DND-41 (cell line): Measurements from ENCODE around the gene OSBPL5.
"Not testable (repeated sequence)": the region's sequence is repeated elsewhere in the genome, so short reads cannot be mapped to it uniquely, and the experiment has no call there.

Experiments used
- ATAC-seq: fragments of 200-7000 bp; cut with Tn5 transposase; 3 replicates; pipeline ENCODE4 v1.9.1; 2021; ENCODE audit warnings: low read depth; ENCODE audit not compliant: insufficient read depth
- DNase-seq: peaks from one replicate; pipeline ENCODE4 v3.0.0-alpha.2; 2020
- H2AFZ ChIP-seq: 2 replicates; pipeline ENCODE4 v1.6.0; 2012; ENCODE audit warnings: low read depth, low read length
- H3K27ac ChIP-seq: 2 replicates; pipeline ENCODE4 v1.5.1; 2012; ENCODE audit warnings: low read length, inconsistent platforms
- H3K27me3 ChIP-seq: fragments of 200-600 bp; sonication (generic); 2 replicates; pipeline ENCODE4 v1.6.0; 2012; ENCODE audit warnings: low read length, mild to moderate bottlenecking, inconsistent platforms; ENCODE audit not compliant: insufficient read depth, poor library complexity
- H3K36me3 ChIP-seq: 2 replicates; pipeline ENCODE4 v1.5.1; 2012; ENCODE audit warnings: low read length, inconsistent platforms; ENCODE audit not compliant: insufficient read depth
- H3K4me1 ChIP-seq: 2 replicates; pipeline ENCODE4 v1.5.1; 2012; ENCODE audit warnings: mild to moderate bottlenecking, low read length; ENCODE audit not compliant: insufficient read depth
- H3K4me2 ChIP-seq: 2 replicates; pipeline ENCODE4 v1.6.0; 2012; ENCODE audit warnings: mild to moderate bottlenecking, moderate library complexity, low read length, inconsistent platforms; ENCODE audit not compliant: insufficient read depth
- H3K4me3 ChIP-seq, 2 experiments: fragments of 200-600 bp in 1 of 2; shearing (Covaris generic) in 1 of 2; 2 replicates each; pipeline ENCODE4 v1.5.1; 2012 to 2016; ENCODE audit warnings: inconsistent platforms in 2 of 2, low read length in 2 of 2, mild to moderate bottlenecking in 2 of 2, low read depth in 1 of 2, moderate library complexity in 1 of 2
- H3K79me2 ChIP-seq: 2 replicates; pipeline ENCODE4 v1.6.0; 2012; ENCODE audit warnings: low read length, inconsistent platforms; ENCODE audit not compliant: insufficient read depth
- H3K9ac ChIP-seq: 2 replicates; pipeline ENCODE4 v1.6.0; 2012; ENCODE audit warnings: low read depth, mild to moderate bottlenecking, inconsistent platforms, low read length, moderate library complexity
- H3K9me3 ChIP-seq: 2 replicates; pipeline ENCODE4 v1.5.1; 2012; ENCODE audit warnings: low read length, moderate library complexity, mild to moderate bottlenecking, inconsistent platforms; ENCODE audit not compliant: insufficient read depth, severe bottlenecking
- H4K20me1 ChIP-seq: 2 replicates; pipeline ENCODE4 v1.6.0; 2012; ENCODE audit warnings: low read length; ENCODE audit not compliant: insufficient read depth
- CTCF ChIP-seq: IDR thresholded peaks from 2 replicates; pipeline ENCODE4 v1.5.1; 2012; ENCODE audit warnings: borderline replicate concordance, low read length, moderate library complexity, mild to moderate bottlenecking; ENCODE audit not compliant: poor library complexity, severe bottlenecking; ENCODE audit errors: extremely low read depth
- EZH2 ChIP-seq: IDR thresholded peaks from 3 replicates; pipeline ENCODE4 v1.6.1; 2012; ENCODE audit warnings: borderline replicate concordance, low read depth, mild to moderate bottlenecking, moderate library complexity, low read length, inconsistent platforms; ENCODE audit not compliant: severe bottlenecking

The OSBPL5 gene

GRCh38 chr11:3120071-3120792 lies 44.9 kb downstream of the OSBPL5 start:
- Histone ChIP-seq H3K4me1 (no peaks in the 10 kb centered on the region), H3K4me2 (no peak overlapping the region), H3K79me2 (no peaks in the 10 kb centered on the region), H4K20me1 (peaks cover 10% of the 10 kb centered on the region), H2AFZ (no peak overlapping the region), H3K36me3 (peaks cover 96% of the 10 kb centered on the region), H3K27me3 (no peaks in the 10 kb centered on the region), H3K4me3 (no peak overlapping the region), H3K9me3 (peaks cover 38% of the 10 kb centered on the region), H3K27ac (no peak overlapping the region), H3K9ac (no peak overlapping the region)
- no peak for TF ChIP-seq EZH2
- no peak for TF ChIP-seq CTCF
- peak; percentile 15; the same call in 1 of the 3 replicates for ATAC-seq
- DNase-seq = no peak

GRCh38 chr11:3119141-3119821 lies 45.8 kb downstream of the OSBPL5 start:
- Histone ChIP-seq H3K27me3 (no peaks in the 10 kb centered on the region), H3K4me2 (no peak overlapping the region), H3K9ac (no peak overlapping the region), H3K4me1 (no peaks in the 10 kb centered on the region), H3K79me2 (no peaks in the 10 kb centered on the region), H3K9me3 (peaks cover 43% of the 10 kb centered on the region), H3K27ac (no peak overlapping the region), H3K4me3 (no peak overlapping the region), H4K20me1 (peaks cover 4% of the 10 kb centered on the region; the same call in 1 of the 2 replicates), H3K36me3 (peaks cover 91% of the 10 kb centered on the region), H2AFZ (no peak overlapping the region)
- TF ChIP-seq CTCF (no peak), EZH2 (no peak)
- no peak for DNase-seq
- no peak for ATAC-seq

GRCh38 chr11:3115321-3115720 lies 49.8 kb downstream of the OSBPL5 start:
- peaks cover 85% of the 10 kb centered on the region for H3K36me3 ChIP-seq
- no peak overlapping the region for H3K4me2 ChIP-seq

GRCh38 chr11:3113661-3114060 lies 51.4 kb downstream of the OSBPL5 start:
- not testable (repeated sequence) for H3K27me3 ChIP-seq, H3K4me2 ChIP-seq, H3K9ac ChIP-seq, H3K4me1 ChIP-seq, H3K27ac ChIP-seq, H3K4me3 ChIP-seq, DNase-seq, H4K20me1 ChIP-seq, H2AFZ ChIP-seq, H3K79me2 ChIP-seq, ATAC-seq
- peaks cover 81% of the 10 kb centered on the region for H3K36me3 ChIP-seq
- peaks cover 29% of the 10 kb centered on the region for H3K9me3 ChIP-seq

More at GRCh38 chr11:3115321-3115720, 49.8 kb downstream of the OSBPL5 start:
- Histone ChIP-seq H4K20me1 (no peaks in the 10 kb centered on the region), H3K4me1 (no peaks in the 10 kb centered on the region), H3K79me2 (no peaks in the 10 kb centered on the region), H3K9ac (no peak overlapping the region), H3K9me3 (peaks cover 39% of the 10 kb centered on the region), H3K27ac (no peak overlapping the region), H3K27me3 (no peaks in the 10 kb centered on the region), H2AFZ (no peak overlapping the region), H3K4me3 (no peak overlapping the region)
- TF ChIP-seq EZH2 (no peak), CTCF (no peak)
- ATAC-seq (no peak), DNase-seq (no peak)
